Measurements from ENCODE around the gene SPOCK1. TPM values are rescaled to one million over a fixed set of nuclear protein-coding genes. Genes with fewer than 3 reads are reported as not detected.

The SPOCK1 gene
- total RNA-seq, 4 donors from 2014 or later: 8.6 to 34.8 (median 13.2) TPM

- intact Hi-C loops (cut with DNase I; ENCODE audit: low total_unique reads): no loop called here
These were observed 500.2 kb downstream of the SPOCK1 start for GRCh38 chr5:136998854-136999357.

DNA sequence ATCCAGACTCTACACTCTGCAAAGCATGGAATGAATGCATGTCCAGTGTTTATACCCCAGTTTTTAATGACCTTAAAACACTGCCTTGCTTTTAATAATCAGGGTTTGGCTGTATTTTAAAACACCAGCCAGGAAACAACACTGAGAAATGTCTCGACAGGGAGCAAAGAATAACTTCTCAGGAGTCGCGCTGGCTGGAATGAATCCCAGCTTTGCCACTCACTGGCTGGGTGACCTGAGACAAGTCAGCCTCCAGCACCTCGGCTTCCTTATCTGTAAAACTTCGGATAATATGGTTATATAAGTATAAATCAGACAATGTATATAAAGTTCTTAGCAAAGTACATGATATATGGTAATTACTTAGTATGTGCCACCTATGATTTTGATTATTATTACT, 505.0 kb downstream of the SPOCK1 start:
- Histone ChIP-seq H3K27me3 (no peaks in the 10 kb centered on the region), H3K4me1 (no peaks in the 10 kb centered on the region), H3K4me3 (no peak overlapping the region), H3K9me3 (no peaks in the 10 kb centered on the region), H3K36me3 (no peaks in the 10 kb centered on the region), H3K27ac (no peak overlapping the region)
- no peak for DNase-seq
- intact Hi-C loops (cut with DNase I; ENCODE audit: low total_unique reads) (no loop called here), in situ Hi-C loops (cut with MboI; ENCODE audit: low pct_ligation_motif_present in 1 of 4, low pct_unique_long_range_greater_than_20kb in 1 of 4, low sequenced_read_pairs in 3 of 4) (no loop called here)
- WGBS, 2 donors (ENCODE audit: low coverage in 1 of 2): 56 to 69% methylated on average over 3 to 5 of the region's 5 CpGs
- TF ChIP-seq, protein P1, sequence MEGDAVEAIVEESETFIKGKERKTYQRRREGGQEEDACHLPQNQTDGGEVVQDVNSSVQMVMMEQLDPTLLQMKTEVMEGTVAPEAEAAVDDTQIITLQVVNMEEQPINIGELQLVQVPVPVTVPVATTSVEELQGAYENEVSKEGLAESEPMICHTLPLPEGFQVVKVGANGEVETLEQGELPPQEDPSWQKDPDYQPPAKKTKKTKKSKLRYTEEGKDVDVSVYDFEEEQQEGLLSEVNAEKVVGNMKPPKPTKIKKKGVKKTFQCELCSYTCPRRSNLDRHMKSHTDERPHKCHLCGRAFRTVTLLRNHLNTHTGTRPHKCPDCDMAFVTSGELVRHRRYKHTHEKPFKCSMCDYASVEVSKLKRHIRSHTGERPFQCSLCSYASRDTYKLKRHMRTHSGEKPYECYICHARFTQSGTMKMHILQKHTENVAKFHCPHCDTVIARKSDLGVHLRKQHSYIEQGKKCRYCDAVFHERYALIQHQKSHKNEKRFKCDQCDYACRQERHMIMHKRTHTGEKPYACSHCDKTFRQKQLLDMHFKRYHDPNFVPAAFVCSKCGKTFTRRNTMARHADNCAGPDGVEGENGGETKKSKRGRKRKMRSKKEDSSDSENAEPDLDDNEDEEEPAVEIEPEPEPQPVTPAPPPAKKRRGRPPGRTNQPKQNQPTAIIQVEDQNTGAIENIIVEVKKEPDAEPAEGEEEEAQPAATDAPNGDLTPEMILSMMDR (IDR thresholded peaks at IDR 0.05): no peak
- TF ChIP-seq POLR2AphosphoS5 (IDR thresholded peaks at IDR 0.05): no peak
- no peak for TF ChIP-seq POLR2A (IDR thresholded peaks at IDR 0.05)
- no peak for TF ChIP-seq EP300 (IDR thresholded peaks at IDR 0.05; ENCODE audit: low read depth)

More at GRCh38 chr5:136998854-136999357, 500.2 kb downstream of the SPOCK1 start:
- in situ Hi-C loops (cut with MboI; ENCODE audit: low pct_ligation_motif_present in 1 of 4, low pct_unique_long_range_greater_than_20kb in 1 of 4, low sequenced_read_pairs in 3 of 4): no loop called here
- no peak overlapping the region for H3K27ac ChIP-seq
- 43 to 53% methylated on average over 3 to 6 of the region's 6 CpGs for WGBS, 2 donors (ENCODE audit: low coverage in 1 of 2)
- H3K36me3 ChIP-seq: no peaks in the 10 kb centered on the region
- DNase-seq: no peak
- no peaks in the 10 kb centered on the region for H3K9me3 ChIP-seq
- no peak for TF ChIP-seq EP300 (IDR thresholded peaks at IDR 0.05; ENCODE audit: low read depth)
- TF ChIP-seq, protein P1 (IDR thresholded peaks at IDR 0.05): no peak
- TF ChIP-seq POLR2A (IDR thresholded peaks at IDR 0.05): no peak
- TF ChIP-seq POLR2AphosphoS5 (IDR thresholded peaks at IDR 0.05): no peak
- no peak overlapping the region for H3K4me3 ChIP-seq
- H3K27me3 ChIP-seq: no peaks in the 10 kb centered on the region
- no peaks in the 10 kb centered on the region for H3K4me1 ChIP-seq

- H3K27me3 ChIP-seq: no peaks in the 10 kb centered on the region
- in situ Hi-C loops (cut with MboI; ENCODE audit: low pct_ligation_motif_present in 1 of 4, low pct_unique_long_range_greater_than_20kb in 1 of 4, low sequenced_read_pairs in 3 of 4): no loop called here
- H3K36me3 ChIP-seq: no peaks in the 10 kb centered on the region
- 69 to 85% methylated on average over 3 of the region's 3 CpGs for WGBS, 2 donors (ENCODE audit: low coverage in 1 of 2)
- no peak overlapping the region for H3K4me3 ChIP-seq
- no peak overlapping the region for H3K27ac ChIP-seq
- TF ChIP-seq POLR2A (IDR thresholded peaks at IDR 0.05) (no peak), POLR2AphosphoS5 (IDR thresholded peaks at IDR 0.05) (no peak), EP300 (IDR thresholded peaks at IDR 0.05; ENCODE audit: low read depth) (no peak)
- TF ChIP-seq, protein P1 (IDR thresholded peaks at IDR 0.05): no peak
- no peak for DNase-seq
- no peaks in the 10 kb centered on the region for H3K9me3 ChIP-seq
- H3K4me1 ChIP-seq: no peaks in the 10 kb centered on the region
- intact Hi-C loops (cut with DNase I; ENCODE audit: low total_unique reads): no loop called here
These were observed 506.2 kb downstream of the SPOCK1 start for GRCh38 chr5:136992796-136993489.

- no peaks in the 10 kb centered on the region for H3K9me3 ChIP-seq
- H3K36me3 ChIP-seq: no peaks in the 10 kb centered on the region
- H3K27me3 ChIP-seq: no peaks in the 10 kb centered on the region
- H3K27ac ChIP-seq: no peak overlapping the region
- TF ChIP-seq EP300 (IDR thresholded peaks at IDR 0.05; ENCODE audit: low read depth) (no peak), POLR2AphosphoS5 (IDR thresholded peaks at IDR 0.05) (no peak), POLR2A (IDR thresholded peaks at IDR 0.05) (no peak)
- TF ChIP-seq, protein P1 (IDR thresholded peaks at IDR 0.05): no peak
- DNase-seq: no peak
- H3K4me3 ChIP-seq: no peak overlapping the region
- intact Hi-C loops (cut with DNase I; ENCODE audit: low total_unique reads) (no loop called here), in situ Hi-C loops (cut with MboI; ENCODE audit: low pct_ligation_motif_present in 1 of 4, low pct_unique_long_range_greater_than_20kb in 1 of 4, low sequenced_read_pairs in 3 of 4) (no loop called here)
- 79 to 80% methylated on average over 1 to 2 of the region's 2 CpGs for whole genome bisulfite sequencing, 2 donors (ENCODE audit: low coverage in 1 of 2)
- H3K4me1 ChIP-seq: no peaks in the 10 kb centered on the region
These were observed 513.2 kb downstream of the SPOCK1 start for GRCh38 chr5:136985785-136986475.

Data from transverse colon (tissue), 4 donors.